HG03442 (cell line): ENCODE measurements around the gene LGALS13.

Experiments used
- ATAC-seq: cut with Tn5 transposase; IDR thresholded peaks from one replicate; pipeline ENCODE4 v1.9.1; 2021; ENCODE audit warnings: mild to moderate bottlenecking, moderate library complexity; ENCODE audit not compliant: unreplicated experiment

Gene LGALS13, protein sequence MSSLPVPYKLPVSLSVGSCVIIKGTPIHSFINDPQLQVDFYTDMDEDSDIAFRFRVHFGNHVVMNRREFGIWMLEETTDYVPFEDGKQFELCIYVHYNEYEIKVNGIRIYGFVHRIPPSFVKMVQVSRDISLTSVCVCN

DNA sequence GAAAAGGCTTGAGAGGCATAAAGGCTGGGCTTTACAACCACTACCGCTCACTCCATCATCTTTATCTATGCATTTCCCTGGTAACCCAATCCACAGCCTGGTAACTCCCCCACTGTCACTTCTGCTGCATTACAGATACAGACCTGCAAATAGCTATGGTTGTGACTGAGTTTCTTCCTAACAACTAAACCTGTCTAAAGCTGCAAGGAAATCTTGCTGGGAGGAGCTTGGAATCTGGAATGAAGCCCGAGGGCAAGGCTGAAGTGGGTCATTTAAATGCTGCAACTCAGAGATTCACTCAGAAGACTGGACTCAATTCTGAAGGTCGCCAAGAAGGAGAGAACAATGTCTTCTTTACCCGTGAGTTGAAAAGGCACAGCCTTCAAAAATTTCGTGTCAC lies at the start of gene LGALS13:
LGALS13 (plus strand) TSS at position 301 of the 400 bp plus-strand sequence; CDS start at position 346, 45 bp downstream.
- no peak for ATAC-seq

DNA sequence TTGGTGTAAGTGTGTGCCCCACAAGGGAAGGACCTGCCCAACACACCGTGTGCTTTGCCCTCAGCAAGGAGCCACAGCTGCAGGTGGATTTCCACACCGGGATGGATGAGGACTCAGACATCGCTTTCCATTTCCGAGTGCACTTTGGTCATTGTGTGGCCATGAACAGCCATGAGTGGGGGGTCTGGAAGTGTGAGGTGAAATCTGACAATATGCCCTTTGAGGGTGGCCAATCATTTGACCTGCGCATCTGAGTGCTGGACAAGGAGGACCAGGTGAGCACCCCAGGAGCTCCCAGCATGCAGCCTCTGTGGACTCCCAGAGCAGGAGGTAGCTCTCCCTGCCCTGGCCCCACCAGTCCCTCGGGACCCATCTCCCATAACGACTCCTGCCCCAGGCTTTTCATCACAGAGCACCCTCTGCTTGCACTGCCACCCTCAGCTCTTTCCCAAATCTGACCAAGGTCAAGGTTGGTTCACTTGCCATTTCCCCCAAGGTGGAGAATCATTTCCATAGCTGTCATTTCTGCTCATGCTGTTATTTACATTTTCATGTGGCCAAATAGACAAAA lies 49.2 kb upstream of the LGALS13 start:
- no peak for ATAC-seq

DNA sequence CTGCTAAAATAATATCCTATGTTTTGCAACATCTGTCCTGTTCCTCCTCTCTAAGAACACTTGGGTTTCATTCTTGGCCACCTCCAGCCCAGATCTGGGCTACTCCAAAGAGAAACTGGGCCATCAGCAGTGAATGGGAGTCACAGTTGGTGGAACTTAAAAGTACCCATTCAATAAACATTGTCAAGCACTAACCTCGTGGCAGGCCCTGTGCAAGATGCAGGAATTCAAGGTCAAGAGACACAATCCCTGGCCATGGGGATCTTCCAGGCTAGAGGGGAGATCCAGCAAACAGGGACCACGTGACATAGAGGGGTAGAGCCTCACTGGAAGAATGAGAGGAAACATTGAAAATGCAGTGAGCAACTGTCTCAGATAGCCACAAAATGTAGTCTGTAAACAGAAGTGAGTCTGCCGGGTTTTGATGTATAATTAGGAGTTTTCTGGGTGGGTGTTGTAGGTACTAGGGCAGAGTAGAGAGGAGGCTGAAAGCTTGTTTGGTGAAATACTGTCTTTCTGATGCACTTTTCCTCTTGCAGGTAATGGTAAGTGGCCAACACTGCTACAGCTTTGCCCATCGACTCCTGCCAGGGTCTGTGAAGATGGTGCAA lies 47.5 kb upstream of the LGALS13 start:
- no peak for ATAC-seq

DNA sequence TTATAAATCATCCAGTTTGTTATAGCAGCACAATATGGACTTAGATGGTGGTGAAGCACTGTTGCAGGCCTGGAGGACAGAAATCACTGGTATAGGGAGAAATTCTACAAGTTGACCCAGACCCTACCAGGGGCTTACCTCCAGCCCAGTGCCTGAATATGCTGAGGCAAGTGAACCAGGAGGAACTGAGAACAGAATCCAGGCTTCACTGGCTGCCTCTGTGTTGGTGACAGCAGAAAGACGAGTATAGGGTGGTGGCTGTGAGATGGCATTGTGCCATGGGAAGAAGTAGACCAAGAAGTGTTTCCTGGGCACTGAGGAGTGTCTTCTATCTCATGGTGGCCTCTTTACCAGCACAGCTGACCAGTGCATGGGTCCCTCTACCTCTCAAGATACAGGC lies 46.4 kb upstream of the LGALS13 start:
- no peak for ATAC-seq

DNA sequence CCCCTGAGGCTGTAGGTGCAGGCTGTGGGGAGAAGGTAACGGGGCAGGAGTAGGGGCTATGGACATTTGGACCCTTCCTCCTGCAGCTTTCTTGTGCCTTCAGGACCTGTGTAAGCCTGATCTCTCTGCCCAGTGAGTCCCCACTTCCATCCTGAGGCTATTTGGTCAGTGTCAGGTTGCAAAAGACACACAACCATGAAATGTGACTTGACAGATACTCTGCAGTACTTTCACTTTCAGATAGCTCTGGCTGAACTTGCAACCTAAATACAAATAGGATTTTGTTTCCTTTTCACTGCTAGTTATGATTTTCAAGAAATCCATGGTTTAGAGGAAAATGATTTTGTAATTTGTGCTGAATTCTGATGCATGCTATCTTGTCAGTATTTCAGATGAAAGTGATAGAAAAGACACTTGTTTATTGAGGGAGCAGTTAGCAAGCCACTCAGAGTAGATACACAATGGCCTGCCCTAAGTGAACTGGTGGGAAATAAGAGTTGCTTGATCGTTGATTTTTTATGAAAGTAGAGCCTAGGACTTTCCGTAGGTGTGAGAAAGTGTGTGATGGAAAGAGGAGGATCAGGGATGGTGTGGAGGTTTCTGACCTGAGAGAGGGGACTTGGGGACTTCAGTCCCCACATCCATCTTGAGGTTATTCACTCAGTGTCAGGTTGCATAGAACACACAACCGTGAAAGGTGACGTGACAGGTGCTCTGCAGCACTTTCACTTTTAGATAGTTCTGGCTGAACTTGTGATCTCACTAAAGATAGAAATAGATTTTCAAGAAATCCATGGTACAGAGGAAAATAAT lies 44.3 kb upstream of the LGALS13 start:
- no peak for ATAC-seq

DNA sequence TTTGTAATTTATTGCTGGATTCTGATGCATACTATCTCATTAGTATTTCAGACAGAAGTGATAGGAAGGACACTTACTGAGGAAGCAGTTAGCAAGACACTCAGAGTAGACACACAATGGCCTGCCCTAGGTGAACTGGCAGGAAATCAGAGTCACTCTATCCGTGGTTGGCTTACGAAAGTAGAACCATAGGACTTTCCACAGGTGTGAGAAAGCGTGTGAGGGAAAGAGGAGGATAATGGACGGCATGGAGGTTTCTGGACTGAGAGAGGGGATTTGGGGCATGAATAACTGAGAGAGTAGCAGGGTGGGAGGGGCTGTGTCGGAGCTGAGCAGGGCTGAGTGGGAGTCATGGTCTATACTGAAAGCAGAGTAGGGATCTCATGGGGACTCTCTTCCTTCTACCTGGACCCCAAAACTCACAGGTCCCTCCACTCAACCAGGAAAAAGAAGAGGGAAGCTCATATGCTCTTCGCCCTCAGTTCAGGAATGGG lies 43.7 kb upstream of the LGALS13 start:
- no peak for ATAC-seq

DNA sequence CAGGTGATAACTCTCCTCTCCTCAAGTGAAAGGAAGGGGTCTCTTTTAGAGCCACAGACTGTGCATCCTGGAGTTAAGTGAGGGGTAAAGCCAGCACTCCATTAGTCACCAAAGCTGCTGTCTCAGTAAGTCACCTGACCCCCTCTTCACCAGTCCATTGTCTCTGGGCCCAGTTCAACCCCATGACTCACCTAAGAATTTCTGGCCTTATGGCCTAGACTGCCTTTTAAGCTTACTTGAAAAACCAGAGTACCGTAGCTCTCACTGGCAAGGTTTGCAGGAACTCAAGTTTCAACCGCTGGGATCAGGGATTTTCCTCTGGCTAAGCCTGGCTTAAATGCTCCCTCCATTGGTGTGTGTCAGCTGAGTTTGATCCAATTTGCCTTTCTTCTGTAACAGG lies 38.9 kb upstream of the LGALS13 start:
- no peak for ATAC-seq

DNA sequence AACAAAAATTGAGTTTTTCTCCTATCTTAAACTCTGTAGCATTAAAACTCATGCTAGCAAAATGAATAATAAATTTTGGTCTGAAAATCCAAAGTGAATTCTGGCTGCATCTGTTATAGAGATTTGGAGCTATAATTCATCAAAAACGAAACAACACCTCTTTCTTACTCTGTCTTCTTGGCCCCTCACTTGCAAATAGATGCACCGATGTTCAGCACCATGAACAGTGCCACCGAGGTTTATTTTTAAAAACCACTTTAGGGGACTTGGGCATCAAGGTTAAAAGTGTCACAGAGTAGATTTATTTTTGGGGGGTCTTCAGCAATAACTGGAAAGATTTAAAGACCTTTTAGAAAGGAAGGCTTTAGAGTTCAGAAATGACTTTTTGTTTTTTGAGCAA lies 36.3 kb upstream of the LGALS13 start:
- ATAC-seq, result no peak

DNA sequence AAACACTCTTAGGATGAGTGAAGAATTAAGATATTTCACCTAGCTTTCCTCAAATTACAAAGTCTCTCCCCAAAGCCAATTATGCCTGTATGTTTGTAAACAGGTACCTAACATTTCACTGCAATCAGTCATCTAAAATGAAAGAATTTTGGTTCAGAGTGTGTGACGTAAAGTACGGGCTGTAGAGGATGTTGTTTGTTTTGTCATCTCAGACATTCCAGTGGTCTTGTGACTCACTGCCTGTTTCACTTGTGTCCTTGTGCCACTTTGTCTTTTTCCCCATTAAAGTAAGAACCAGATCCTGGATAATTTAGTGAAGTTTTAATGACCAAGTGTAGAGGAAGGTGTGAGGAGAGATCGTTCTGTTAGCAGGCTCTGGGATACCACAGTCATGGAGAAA lies 33.7 kb upstream of the LGALS13 start:
- no peak for ATAC-seq

DNA sequence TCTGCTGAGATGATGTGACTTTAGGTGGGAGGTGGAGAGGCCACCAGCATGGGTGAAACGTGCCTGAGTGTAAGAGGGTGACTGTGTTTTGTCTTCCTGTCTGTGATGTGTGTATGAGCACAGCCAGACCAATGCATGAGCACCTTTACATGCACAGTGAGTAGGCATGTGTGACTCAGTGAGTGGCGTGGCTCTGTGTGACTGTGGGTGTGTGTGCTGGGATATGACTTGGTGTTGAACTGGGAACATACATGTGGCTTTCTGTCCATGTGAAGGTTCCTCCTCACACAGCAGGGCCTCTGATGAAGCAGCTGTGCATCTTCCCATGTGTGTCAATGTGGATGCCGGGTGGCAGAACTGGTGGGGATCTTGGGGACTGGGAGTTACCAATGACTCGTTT lies 19.9 kb upstream of the LGALS13 start:
- ATAC-seq, result no peak

DNA sequence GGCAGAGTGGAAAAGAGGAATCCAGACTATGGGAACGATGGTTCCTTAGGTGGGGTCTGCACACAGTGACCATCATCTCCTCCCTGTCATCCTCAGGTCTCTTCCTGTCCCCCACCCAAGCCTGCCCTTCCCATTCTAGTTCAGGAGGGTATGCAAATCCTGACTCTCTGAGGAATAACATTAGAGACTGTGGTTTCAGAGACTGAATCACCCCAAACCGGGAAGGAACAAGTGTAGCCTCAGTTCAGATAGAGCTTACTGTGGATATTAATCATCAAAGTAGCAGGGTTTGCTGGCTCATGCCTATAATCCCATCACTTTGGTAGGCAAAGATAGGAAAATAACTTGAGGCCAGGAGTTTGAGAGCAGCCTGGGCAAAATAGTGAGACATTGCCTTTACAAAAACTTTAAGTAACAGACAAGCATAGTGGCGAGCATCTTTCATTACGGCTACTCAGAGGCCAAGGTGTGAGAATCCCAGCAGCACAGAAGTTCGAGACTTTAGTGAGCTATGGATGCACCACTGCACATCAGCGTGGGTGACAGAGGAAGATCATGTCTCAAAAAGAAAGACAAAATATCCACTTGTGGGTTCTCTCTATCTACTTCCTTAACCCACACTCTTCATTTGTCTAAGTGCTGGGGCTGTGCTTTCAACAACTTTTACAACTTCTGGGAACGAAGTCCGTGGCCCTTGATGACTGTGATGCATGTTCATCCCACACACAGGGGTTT lies 19.3 kb upstream of the LGALS13 start:
- no peak for ATAC-seq

DNA sequence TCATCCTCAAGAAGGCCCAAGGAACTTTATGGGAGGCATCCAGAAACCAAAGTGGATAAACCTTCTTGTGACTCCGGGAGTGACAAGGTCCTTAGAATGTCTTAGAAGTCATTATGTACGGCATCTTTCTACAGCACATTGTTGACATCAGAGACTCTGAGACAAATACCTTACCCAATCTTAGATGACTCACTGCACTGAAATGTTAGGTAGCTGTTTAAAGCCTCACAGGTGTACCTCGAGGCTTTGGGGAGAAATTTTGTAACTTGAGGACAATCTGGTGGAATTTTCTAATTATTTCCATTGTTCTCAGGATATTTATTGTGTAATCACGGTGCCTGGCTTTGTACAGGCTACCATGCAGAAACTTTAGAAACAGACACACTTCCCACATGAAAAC lies 14.8 kb upstream of the LGALS13 start:
- ATAC-seq, result no peak

DNA sequence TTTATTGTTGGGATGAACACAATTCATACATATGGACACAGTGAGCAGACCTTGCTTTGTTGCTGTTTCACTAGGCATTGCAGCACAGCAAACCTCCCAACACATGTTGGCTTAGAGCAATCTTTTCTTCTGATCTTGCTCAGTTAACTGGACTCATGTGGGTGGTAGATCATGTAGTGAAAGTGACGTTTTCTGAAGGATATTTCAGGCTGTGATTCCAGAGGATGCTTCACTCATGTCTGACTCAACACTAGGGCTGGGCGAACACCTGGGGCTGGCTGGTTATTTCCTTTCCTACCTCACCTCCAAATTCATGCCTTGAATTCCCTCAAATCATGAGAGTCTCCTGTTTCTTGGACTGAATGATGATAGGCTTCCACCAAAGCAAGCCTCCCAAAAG lies 14.3 kb upstream of the LGALS13 start:
- ATAC-seq, result no peak

DNA sequence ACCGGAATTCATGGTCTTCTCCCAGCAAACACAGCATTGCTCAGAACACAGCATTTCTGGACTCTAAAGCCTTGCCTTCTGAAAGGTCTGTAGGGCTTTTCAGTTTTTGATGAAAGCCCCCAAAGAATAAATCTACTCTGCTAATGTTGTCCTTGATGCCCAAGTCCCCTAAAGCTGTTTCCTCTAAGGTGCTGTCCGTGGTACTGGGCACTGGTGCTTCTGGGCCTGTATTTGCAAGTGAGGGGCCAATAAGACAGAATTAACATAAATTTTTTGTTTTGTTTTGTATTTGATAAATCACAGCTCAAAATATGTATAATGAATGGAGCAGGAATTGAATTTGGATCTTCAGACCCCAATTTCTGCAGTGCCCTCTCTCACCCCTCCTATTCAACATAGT lies 12.1 kb upstream of the LGALS13 start:
- ATAC-seq, result no peak

DNA sequence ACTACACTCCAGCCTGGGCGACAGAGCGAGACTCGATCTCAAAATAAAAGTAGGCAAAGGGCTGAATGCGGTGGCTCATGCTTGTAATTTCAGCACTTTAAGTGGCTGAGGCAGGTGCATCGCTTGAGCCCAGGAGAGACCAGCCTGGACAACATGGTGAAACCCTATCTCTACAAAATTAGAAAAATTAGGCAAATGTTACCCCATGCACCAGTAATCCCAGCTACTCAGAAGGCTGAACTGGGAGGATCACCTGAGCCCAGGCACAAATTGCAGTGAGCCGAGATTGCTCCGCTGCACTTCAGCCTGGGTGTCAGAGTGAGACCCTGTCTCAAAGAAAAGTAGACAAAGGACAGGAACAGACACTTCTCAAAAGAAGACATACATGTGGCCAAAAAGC lies 9.9 kb upstream of the LGALS13 start:
- ATAC-seq, result no peak

DNA sequence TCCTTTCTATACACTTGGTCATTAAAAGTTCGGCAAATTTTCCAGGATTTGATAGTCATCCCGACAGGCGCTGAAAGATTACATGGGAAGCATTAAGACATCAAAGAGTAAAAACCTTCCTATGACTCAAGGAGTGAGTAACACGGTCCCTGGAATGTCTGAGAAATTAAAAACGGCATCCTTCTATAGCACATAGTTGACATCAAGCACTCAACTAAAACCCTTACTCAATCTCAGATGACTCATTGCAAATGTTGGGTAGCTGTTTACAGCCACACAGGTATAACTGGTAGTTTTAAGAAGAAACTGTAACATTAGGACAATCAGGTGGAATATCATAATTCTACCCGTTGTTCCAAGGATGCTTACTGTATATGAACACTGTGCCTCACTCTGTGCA lies 6.4 kb upstream of the LGALS13 start:
- ATAC-seq, result no peak

DNA sequence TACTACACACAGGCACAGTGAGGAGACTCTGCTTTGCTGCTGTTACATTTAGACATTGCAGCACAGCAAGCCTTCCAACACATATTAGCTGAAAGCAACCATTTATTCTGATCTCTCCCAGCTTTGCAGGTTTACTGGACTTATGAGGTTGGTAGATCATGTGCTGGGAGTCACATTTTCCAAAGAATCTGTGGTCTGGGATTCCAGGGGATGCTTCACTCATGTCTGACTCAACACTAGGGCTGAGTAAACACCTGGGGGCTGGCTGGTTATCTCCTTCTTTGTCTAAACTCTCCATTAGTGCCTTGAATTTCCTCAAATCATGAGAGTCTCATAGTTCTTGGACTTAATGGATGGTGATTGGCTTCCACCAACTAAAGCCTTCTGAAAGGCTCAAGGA lies 5.4 kb upstream of the LGALS13 start:
- no peak for ATAC-seq

DNA sequence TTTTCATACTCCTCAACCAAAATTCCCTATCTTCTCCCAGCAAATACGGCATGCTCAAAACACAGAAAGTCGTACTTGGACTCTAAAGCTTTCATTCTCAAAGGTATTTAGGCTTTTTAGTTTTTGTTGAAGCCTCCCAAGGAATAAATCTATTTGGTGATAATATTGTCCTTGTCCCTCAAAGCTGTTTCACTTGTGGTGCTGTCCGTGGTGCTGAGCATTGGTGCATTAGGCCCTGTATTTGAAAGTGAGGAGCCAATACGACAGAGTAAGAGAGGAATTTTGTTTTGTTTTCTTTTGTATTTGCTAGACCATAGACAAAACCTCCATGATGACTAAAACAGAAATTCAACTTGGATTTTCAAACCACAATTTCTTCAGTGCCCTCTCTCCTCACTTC lies 3.2 kb upstream of the LGALS13 start:
- ATAC-seq, result no peak

DNA sequence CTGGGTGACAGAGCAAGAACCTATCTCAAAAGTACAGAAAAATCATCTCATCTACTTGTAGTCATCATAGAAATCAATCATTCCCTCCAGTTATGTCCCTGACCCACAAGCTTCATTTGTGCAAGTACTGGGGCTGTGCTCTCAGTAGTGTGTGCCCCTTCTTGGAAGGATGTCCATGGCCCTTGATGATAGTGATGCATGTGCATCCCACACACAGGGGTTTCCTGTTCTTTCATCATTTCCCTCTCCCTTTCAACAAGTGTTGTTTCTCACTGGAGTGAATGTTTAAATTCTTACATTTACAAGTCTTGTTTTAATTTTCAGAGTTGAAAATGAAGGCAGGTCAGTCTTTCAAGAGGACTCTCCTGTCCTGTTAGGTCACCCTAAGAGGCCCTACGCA lies 1.5 kb downstream of the LGALS13 start:
- no peak for ATAC-seq

DNA sequence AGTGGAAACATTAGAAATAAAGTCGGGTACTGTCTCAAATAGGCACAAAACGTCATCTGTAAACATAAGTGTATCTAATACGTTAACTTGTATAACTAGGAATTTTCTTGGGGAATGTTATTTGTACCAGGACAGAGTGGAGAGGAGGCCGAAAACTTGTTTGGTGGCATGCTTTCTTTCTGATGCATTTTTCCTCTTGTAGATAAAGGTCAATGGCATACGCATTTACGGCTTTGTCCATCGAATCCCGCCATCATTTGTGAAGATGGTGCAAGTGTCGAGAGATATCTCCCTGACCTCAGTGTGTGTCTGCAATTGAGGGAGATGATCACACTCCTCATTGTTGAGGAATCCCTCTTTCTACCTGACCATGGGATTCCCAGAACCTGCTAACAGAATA lies 4.7 kb downstream of the LGALS13 start:
- no peak for ATAC-seq

DNA sequence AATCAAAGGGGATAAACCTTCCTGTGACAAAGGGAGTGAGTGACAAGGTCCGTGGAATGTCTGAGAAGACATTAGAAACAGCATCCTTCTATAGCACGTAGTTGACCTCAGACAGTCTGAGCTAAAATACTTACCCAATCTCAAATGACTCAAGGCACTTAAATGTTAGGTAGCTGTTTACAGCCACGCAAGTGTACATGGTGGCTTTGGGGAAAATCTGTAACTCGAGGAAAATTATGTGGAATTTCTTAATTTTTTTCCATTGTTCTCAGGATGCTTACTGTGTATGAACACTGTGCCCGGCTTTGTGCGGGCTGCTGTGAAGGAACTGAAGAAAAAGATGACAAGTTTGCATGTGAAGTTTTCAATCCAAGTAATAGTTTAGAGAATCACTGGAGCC lies 5.2 kb downstream of the LGALS13 start:
- ATAC-seq, result no peak
